C4-2B (cell line): ENCODE results near the gene USP7.

Experiments
- CTCF ChIP-seq: fragments of 450-650 bp; conservative IDR thresholded peaks from 2 replicates; pipeline ENCODE4 v1.5.1; 2017; ENCODE audit warnings: mild to moderate bottlenecking
- ZFX ChIP-seq: fragments of 450-650 bp; IDR thresholded peaks from 2 replicates; pipeline ENCODE4 v1.6.1; 2017

DNA sequence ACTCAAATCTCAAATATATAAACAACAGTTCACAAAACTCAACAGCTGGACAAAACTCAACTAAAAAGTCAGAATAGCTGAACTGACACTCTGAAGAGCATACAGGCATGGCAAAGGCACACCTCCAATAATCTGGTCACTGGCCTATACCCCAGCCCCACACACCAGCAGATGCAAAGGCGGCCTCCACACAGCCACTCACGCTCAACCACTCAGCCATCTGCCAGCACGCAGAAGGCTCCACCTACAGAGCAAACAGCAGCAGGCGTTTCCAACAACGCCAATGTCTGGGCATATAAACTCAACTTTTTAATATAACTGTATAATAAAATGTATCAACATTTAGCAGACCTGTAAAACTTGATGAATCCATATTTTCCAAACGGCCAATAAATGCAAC lies 17.2 kb downstream of the USP7 start:
- TF ChIP-seq CTCF (no peak), ZFX (no peak)
